Measurements from ENCODE around the gene CHID1. TPM values are rescaled to one million over a fixed set of nuclear protein-coding genes. Genes with fewer than 3 reads are reported as not detected.

Gene CHID1
- total RNA-seq, 2 donors from 2014 or later = 39.4 to 81.4 TPM

DNA sequence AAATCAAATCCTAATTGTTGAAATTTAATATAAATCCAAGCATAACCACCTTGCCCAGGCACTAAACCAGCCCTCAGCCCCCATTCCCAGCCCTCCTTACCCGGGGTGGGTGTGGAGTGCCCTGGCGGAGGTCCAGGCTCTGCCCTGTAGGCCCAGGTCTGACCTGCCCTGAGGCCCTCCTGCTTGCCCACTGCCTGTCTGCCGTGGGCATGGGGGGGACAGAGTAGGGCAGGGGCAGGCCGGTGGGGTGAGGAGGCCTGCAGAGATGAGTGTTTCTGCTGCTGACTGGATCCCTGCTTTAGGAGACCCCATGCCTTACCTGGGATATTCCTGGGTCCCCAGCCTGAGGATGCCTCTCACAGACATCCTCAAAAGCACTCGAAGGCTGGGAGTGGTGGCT lies 3.6 kb upstream of the CHID1 start:
- no peak overlapping the region for H3K27ac ChIP-seq
- DNase-seq (no peak), ATAC-seq (no peak)
- H3K4me1 ChIP-seq = peaks cover 17% of the 10 kb centered on the region
- TF ChIP-seq, protein P1, sequence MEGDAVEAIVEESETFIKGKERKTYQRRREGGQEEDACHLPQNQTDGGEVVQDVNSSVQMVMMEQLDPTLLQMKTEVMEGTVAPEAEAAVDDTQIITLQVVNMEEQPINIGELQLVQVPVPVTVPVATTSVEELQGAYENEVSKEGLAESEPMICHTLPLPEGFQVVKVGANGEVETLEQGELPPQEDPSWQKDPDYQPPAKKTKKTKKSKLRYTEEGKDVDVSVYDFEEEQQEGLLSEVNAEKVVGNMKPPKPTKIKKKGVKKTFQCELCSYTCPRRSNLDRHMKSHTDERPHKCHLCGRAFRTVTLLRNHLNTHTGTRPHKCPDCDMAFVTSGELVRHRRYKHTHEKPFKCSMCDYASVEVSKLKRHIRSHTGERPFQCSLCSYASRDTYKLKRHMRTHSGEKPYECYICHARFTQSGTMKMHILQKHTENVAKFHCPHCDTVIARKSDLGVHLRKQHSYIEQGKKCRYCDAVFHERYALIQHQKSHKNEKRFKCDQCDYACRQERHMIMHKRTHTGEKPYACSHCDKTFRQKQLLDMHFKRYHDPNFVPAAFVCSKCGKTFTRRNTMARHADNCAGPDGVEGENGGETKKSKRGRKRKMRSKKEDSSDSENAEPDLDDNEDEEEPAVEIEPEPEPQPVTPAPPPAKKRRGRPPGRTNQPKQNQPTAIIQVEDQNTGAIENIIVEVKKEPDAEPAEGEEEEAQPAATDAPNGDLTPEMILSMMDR (IDR thresholded peaks at IDR 0.05) = no peak
- no peak overlapping the region for H3K4me3 ChIP-seq
- H3K27me3 ChIP-seq = no peaks in the 10 kb centered on the region
- H3K36me3 ChIP-seq (replicated peaks in 1 of 2; ENCODE audit: insufficient read depth in 1 of 2, low read depth in 2 of 2) = no peaks in the 10 kb centered on the region
- intact Hi-C loops (cut with DNase I) = no loop called here
- H3K9me3 ChIP-seq = no peaks in the 10 kb centered on the region
- 67 to 78% methylated on average over 2 to 5 of the region's 5 CpGs for WGBS, 2 donors

DNA sequence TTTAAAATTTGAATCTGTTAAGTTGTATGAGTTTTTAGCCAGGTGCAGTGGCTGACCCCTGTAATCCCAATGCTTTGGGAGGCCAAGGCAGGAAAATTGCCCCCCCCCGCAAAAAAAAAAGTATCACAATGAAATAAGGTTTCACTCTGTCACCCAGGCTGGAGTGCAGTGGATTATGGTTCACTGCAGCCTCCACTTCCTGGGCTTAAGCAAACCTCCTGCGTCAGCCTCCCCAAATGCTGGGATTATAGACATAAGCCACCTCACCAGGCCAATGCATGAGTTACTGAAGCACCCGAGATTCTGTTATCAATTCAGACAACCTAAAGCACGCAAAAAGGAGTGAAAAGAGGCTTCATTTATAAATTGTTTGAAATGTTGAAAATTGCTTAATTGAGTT lies 2.4 kb upstream of the CHID1 start:
- H3K4me3 ChIP-seq = no peak overlapping the region
- no peaks in the 10 kb centered on the region for H3K36me3 ChIP-seq (replicated peaks in 1 of 2; ENCODE audit: insufficient read depth in 1 of 2, low read depth in 2 of 2)
- DNase-seq (no peak), ATAC-seq (no peak)
- peaks cover 27% of the 10 kb centered on the region for H3K4me1 ChIP-seq
- no peak overlapping the region for H3K27ac ChIP-seq
- 78 to 82% methylated on average over 4 of the region's 4 CpGs for WGBS, 2 donors
- no peak for TF ChIP-seq POLR2A (IDR thresholded peaks at IDR 0.05)
- TF ChIP-seq, protein P1 (IDR thresholded peaks at IDR 0.05) = no peak
- H3K9me3 ChIP-seq = no peaks in the 10 kb centered on the region
- intact Hi-C loops (cut with DNase I) = no loop called here
- no peaks in the 10 kb centered on the region for H3K27me3 ChIP-seq

- DNase-seq (no peak), ATAC-seq (no peak)
- Histone ChIP-seq H3K4me1 (peaks cover 27% of the 10 kb centered on the region), H3K4me3 (no peak overlapping the region), H3K9me3 (no peaks in the 10 kb centered on the region), H3K36me3 (replicated peaks in 1 of 2; ENCODE audit: insufficient read depth in 1 of 2, low read depth in 2 of 2) (no peaks in the 10 kb centered on the region), H3K27ac (no peak overlapping the region), H3K27me3 (no peaks in the 10 kb centered on the region)
- intact Hi-C loops (cut with DNase I) = no loop called here
- TF ChIP-seq, protein P1 (IDR thresholded peaks at IDR 0.05) = no peak
- no peak for TF ChIP-seq POLR2A (IDR thresholded peaks at IDR 0.05)
- 95 to 96% methylated on average over 14 of the region's 14 CpGs for WGBS, 2 donors
Measured at GRCh38 chr11:912266-912665, 1.7 kb upstream of the CHID1 start.

GRCh38 chr11:911890-912219 lies 1.2 kb upstream of the CHID1 start:
- H3K4me1 ChIP-seq = peaks cover 27% of the 10 kb centered on the region
- H3K36me3 ChIP-seq (replicated peaks in 1 of 2; ENCODE audit: insufficient read depth in 1 of 2, low read depth in 2 of 2) = no peaks in the 10 kb centered on the region
- intact Hi-C loops (cut with DNase I) = no loop called here
- no peaks in the 10 kb centered on the region for H3K9me3 ChIP-seq
- no peak for ATAC-seq
- no peaks in the 10 kb centered on the region for H3K27me3 ChIP-seq
- no peak for TF ChIP-seq POLR2A (IDR thresholded peaks at IDR 0.05)
- TF ChIP-seq, protein P1 (IDR thresholded peaks at IDR 0.05) = no peak
- peak overlapping the region in 3 of 4 donors; percentile 86 to 91 (median 90) for H3K27ac ChIP-seq
- no peak for DNase-seq
- no peak overlapping the region for H3K4me3 ChIP-seq
- WGBS, 2 donors = 93 to 98% methylated on average over 10 to 11 of the region's 11 CpGs

DNA sequence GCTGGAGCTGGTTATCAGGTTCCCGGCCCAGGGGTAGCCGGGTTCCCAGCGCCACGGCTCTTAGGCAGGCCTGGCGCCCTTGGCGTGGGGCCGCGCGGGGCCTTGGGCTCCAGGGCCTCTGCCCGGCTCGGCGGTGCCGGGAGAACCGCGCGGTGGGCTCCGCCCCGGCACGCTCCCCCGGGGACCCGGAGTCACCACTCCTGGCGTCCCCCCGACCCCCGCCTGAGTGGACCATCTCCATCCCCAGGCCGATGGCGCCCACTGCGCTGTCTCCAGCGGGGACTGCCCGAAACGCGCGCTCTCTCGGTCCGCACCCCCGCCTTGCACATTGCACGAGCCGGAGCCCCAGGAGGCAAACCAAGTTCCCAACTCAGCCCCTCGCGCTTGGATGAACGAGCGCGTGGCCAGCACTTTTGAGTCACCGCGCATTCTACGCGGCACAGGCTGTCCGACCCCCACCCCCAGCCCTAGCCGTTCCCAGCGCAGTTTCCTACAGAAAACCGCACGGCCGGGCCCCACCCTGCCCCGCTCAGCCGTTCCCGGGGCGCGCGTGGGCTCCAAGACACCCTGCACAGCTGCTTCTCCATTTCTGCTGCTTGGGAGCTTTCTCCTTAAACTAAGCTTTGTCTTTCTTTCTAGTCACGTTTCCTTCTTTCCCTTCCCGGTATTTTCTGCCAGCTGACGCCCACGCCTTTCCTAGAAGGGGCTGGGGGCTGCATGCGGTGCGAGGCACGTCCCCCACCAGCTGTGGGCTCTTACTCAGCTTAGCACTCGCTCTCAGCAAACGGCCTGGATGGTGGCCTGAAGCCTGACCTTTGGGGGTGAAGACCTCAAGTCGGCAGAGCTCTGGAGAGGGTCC lies 650 bp upstream of the CHID1 start:
- Histone ChIP-seq H3K36me3 (replicated peaks in 1 of 2; ENCODE audit: insufficient read depth in 1 of 2, low read depth in 2 of 2) (no peaks in the 10 kb centered on the region), H3K9me3 (no peaks in the 10 kb centered on the region), H3K4me1 (peaks cover 32% of the 10 kb centered on the region), H3K4me3 (peak overlapping the region; percentile 4 to 28), H3K27me3 (no peaks in the 10 kb centered on the region), H3K27ac (peak overlapping the region; percentile 85 to 91 (median 88))
- ATAC-seq (peak; percentile 33), DNase-seq (peak in 3 of 4 donors; percentile 44 to 59 (median 48))
- TF ChIP-seq, protein P1 (IDR thresholded peaks at IDR 0.05) = peak in 2 of 7 experiments; percentile 5 to 27
- peak; percentile 30 to 53 (median 53) for TF ChIP-seq POLR2A (IDR thresholded peaks at IDR 0.05)
- intact Hi-C loops (cut with DNase I) = no loop called here
- WGBS, 2 donors = 14 to 31% methylated on average over 26 to 43 of the region's 68 CpGs

Data from body of pancreas (tissue), 4 donors.